OCI-LY7 (cell line): ENCODE measurements around the gene INSYN2B.

Source experiments
- EZH2phosphoT487 ChIP-seq: fragments of 200-600 bp; sonication (generic); IDR thresholded peaks from 2 replicates; pipeline ENCODE4 v1.6.1; 2018; ENCODE audit warnings: low read depth, borderline replicate concordance, mild to moderate bottlenecking, mixed run types, antibody characterized with exemption, low read length, moderate library complexity, mixed read lengths
- TF ChIP-seq, protein P1 (sequence below): fragments of 200-600 bp; sonication (generic); conservative IDR thresholded peaks from 2 replicates; pipeline ENCODE4 v1.5.1; 2014; ENCODE audit warnings: mild to moderate bottlenecking, antibody characterized with exemption, low read length, moderate library complexity, mixed read lengths

DNA sequence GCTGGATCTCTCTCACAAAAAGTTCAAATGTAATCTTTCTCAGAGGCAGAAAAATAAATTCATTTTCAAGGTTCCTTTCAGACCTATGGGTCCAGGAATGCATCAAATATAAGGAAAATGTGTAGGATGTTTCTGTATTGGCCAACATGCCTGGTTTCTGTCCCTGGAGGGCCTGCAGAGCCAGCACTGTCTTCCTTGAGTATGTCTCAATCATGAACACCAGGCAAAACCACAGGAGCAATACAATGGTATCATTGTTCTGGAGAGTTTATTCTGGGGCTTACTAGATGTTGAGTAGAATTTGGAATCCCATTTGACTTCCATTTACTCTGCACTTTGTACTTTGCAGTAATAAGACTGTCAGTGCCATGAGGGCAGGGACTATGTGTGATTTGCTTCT, 23.5 kb downstream of the INSYN2B start:
- TF ChIP-seq, protein P1, sequence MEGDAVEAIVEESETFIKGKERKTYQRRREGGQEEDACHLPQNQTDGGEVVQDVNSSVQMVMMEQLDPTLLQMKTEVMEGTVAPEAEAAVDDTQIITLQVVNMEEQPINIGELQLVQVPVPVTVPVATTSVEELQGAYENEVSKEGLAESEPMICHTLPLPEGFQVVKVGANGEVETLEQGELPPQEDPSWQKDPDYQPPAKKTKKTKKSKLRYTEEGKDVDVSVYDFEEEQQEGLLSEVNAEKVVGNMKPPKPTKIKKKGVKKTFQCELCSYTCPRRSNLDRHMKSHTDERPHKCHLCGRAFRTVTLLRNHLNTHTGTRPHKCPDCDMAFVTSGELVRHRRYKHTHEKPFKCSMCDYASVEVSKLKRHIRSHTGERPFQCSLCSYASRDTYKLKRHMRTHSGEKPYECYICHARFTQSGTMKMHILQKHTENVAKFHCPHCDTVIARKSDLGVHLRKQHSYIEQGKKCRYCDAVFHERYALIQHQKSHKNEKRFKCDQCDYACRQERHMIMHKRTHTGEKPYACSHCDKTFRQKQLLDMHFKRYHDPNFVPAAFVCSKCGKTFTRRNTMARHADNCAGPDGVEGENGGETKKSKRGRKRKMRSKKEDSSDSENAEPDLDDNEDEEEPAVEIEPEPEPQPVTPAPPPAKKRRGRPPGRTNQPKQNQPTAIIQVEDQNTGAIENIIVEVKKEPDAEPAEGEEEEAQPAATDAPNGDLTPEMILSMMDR = no peak
- TF ChIP-seq EZH2phosphoT487 = no peak
